Neural cell (in vitro differentiated cells): ENCODE results near the gene OBP2A. TPM values are rescaled to one million over a fixed set of nuclear protein-coding genes. Genes with fewer than 3 reads are reported as not detected.

Experiments
- H2AFZ ChIP-seq: fragments of 200-600, 300-800 bp; sonication (generic), shearing (Covaris generic); 2 replicates; pipeline ENCODE4 v1.6.0; 2014; ENCODE audit warnings: low read depth, mild to moderate bottlenecking, antibody characterized with exemption, low read length, moderate library complexity
- H3F3A ChIP-seq: fragments of 200-600 bp; shearing (Covaris generic); 2 replicates; pipeline ENCODE4 v1.6.1; 2016; ENCODE audit warnings: mild to moderate bottlenecking, moderate library complexity, mixed read lengths, antibody characterized with exemption, low read length; ENCODE audit not compliant: insufficient read depth, poor library complexity, severe bottlenecking
- H3K27ac ChIP-seq: fragments of 200-600, 300-800 bp; sonication (generic), shearing (Covaris generic); 2 replicates; pipeline ENCODE4 v1.5.1; 2014; ENCODE audit warnings: mild to moderate bottlenecking, low read length, moderate library complexity
- H3K27me3 ChIP-seq: fragments of 300-800, 200-600 bp; sonication (generic), shearing (Covaris generic); 2 replicates; pipeline ENCODE4 v1.6.0; 2014; ENCODE audit warnings: mild to moderate bottlenecking, low read depth, low read length, moderate library complexity; ENCODE audit not compliant: insufficient read depth
- H3K36me3 ChIP-seq: fragments of 300-800, 200-600 bp; sonication (generic), shearing (Covaris generic); 2 replicates; pipeline ENCODE4 v1.5.1; 2014; ENCODE audit warnings: mild to moderate bottlenecking, antibody characterized with exemption, low read length, moderate library complexity; ENCODE audit not compliant: insufficient read depth
- H3K4me2 ChIP-seq: fragments of 300-800, 200-600 bp; sonication (generic), shearing (Covaris generic); 2 replicates; pipeline ENCODE4 v1.6.0; 2014; ENCODE audit warnings: mild to moderate bottlenecking, low read length
- H3K4me3 ChIP-seq: fragments of 300-800, 200-600 bp; sonication (generic), shearing (Covaris generic); 2 replicates; pipeline ENCODE4 v1.5.1; 2014; ENCODE audit warnings: mild to moderate bottlenecking, low read length, moderate library complexity
- H3K79me2 ChIP-seq: fragments of 200-600 bp; shearing (Covaris generic); replicated peaks from 2 replicates; pipeline ENCODE4 v1.6.0; 2014; ENCODE audit warnings: mild to moderate bottlenecking, low read length, moderate library complexity; ENCODE audit not compliant: insufficient read depth
- H3K9ac ChIP-seq: fragments of 300-800, 200-600 bp; sonication (generic), shearing (Covaris generic); 2 replicates; pipeline ENCODE4 v1.6.1; 2016; ENCODE audit warnings: mild to moderate bottlenecking, low read length, mixed read lengths
- H3K9me2 ChIP-seq: fragments of 200-600 bp; shearing (Covaris generic); 2 replicates; pipeline ENCODE4 v1.6.1; 2016; ENCODE audit warnings: mild to moderate bottlenecking, low read length, mixed read lengths; ENCODE audit not compliant: insufficient read depth
- H3K9me3 ChIP-seq: fragments of 200-600, 300-800 bp; sonication (generic), shearing (Covaris generic); 2 replicates; pipeline ENCODE4 v1.6.1; 2016; ENCODE audit warnings: mild to moderate bottlenecking, mixed run types, low read length, moderate library complexity, mixed read lengths
- H4K20me1 ChIP-seq: fragments of 200-600 bp; shearing (Covaris generic); 2 replicates; pipeline ENCODE4 v1.6.1; 2016; ENCODE audit warnings: mild to moderate bottlenecking, mixed run types; ENCODE audit not compliant: insufficient read depth
- CTCF ChIP-seq: fragments of 450-650 bp; IDR thresholded peaks from 2 replicates; pipeline ENCODE4 v1.5.1; 2014; ENCODE audit warnings: antibody characterized with exemption, mild to moderate bottlenecking, moderate library complexity; ENCODE audit not compliant: poor library complexity, severe bottlenecking
- EP300 ChIP-seq: fragments of 450-650 bp; conservative IDR thresholded peaks from 2 replicates; pipeline ENCODE4 v1.6.1; 2014; ENCODE audit warnings: antibody characterized with exemption, mild to moderate bottlenecking, moderate library complexity; ENCODE audit not compliant: poor library complexity, severe bottlenecking
- EZH2 ChIP-seq: fragments of 200-600, 300-800 bp; shearing (Covaris generic), sonication (generic); IDR thresholded peaks from 2 replicates; pipeline ENCODE4 v1.6.1; 2014; ENCODE audit warnings: antibody characterized with exemption, low read length, borderline replicate concordance, mild to moderate bottlenecking; ENCODE audit not compliant: insufficient read depth, poor library complexity, severe bottlenecking
- MXI1 ChIP-seq: fragments of 450-650 bp; conservative IDR thresholded peaks from 2 replicates; pipeline ENCODE4 v1.6.1; 2014; ENCODE audit warnings: antibody characterized with exemption, mild to moderate bottlenecking; ENCODE audit not compliant: poor library complexity, severe bottlenecking
- POLR2AphosphoS5 ChIP-seq: IDR thresholded peaks from 2 replicates; pipeline ENCODE4 v1.6.1; 2012
- RAD21 ChIP-seq: fragments of 450-650 bp; conservative IDR thresholded peaks from 2 replicates; pipeline ENCODE4 v1.6.1; 2014; ENCODE audit warnings: antibody characterized with exemption, mild to moderate bottlenecking, moderate library complexity
- REST ChIP-seq: IDR thresholded peaks from 2 replicates; pipeline ENCODE4 v1.6.1; 2012; ENCODE audit warnings: borderline replicate concordance
- SMC3 ChIP-seq: fragments of 450-650 bp; conservative IDR thresholded peaks from 2 replicates; pipeline ENCODE4 v1.6.1; 2014; ENCODE audit warnings: antibody characterized with exemption, mild to moderate bottlenecking, moderate library complexity; ENCODE audit not compliant: poor library complexity
- TAF1 ChIP-seq: IDR thresholded peaks from 2 replicates; pipeline ENCODE4 v1.6.1; 2012; ENCODE audit warnings: low read depth
- polyA plus RNA-seq: library from polyadenylated mRNA; depleted of rRNA; stranded (reverse); fragments of >200 nt; gene quantifications from 2 replicates; pipeline ENCODE4 v1.2.3, GENCODE V29; 2014

OBP2A gene
- polyA plus RNA-seq, 1 donor from 2014 or later, result not detected

- H3K27ac ChIP-seq, result no peak overlapping the region
- H3K9me3 ChIP-seq, result no peaks in the 10 kb centered on the region
- H3K36me3 ChIP-seq, result no peaks in the 10 kb centered on the region
- H3K9ac ChIP-seq, result no peak overlapping the region
- H3K79me2 ChIP-seq, result no peaks in the 10 kb centered on the region
- no peaks in the 10 kb centered on the region for H3K27me3 ChIP-seq
- H3F3A ChIP-seq, result no peaks in the 10 kb centered on the region
- H2AFZ ChIP-seq, result no peak overlapping the region
- no peak overlapping the region for H3K4me2 ChIP-seq
- H3K4me3 ChIP-seq, result no peak overlapping the region
- H4K20me1 ChIP-seq, result no peaks in the 10 kb centered on the region
- no peaks in the 10 kb centered on the region for H3K9me2 ChIP-seq
- TF ChIP-seq POLR2AphosphoS5 (no peak), EZH2 (no peak), CTCF (no peak), SMC3 (no peak), RAD21 (no peak), MXI1 (no peak), REST (no peak), TAF1 (no peak), EP300 (no peak)
Measured at GRCh38 chr9:135586601-135587109, 40.7 kb downstream of the OBP2A start.

- Histone ChIP-seq H2AFZ (no peak overlapping the region), H3K4me3 (no peak overlapping the region), H3K27me3 (no peaks in the 10 kb centered on the region), H4K20me1 (no peaks in the 10 kb centered on the region), H3K4me2 (no peak overlapping the region), H3K9ac (no peak overlapping the region), H3K27ac (no peak overlapping the region), H3K9me2 (no peaks in the 10 kb centered on the region), H3K79me2 (no peaks in the 10 kb centered on the region), H3F3A (no peaks in the 10 kb centered on the region), H3K9me3 (no peaks in the 10 kb centered on the region), H3K36me3 (no peaks in the 10 kb centered on the region)
- TF ChIP-seq MXI1 (no peak), REST (no peak), RAD21 (no peak), EZH2 (no peak), TAF1 (no peak), SMC3 (no peak), POLR2AphosphoS5 (no peak), CTCF (no peak), EP300 (no peak)
Measured at GRCh38 chr9:135587658-135588057, 41.7 kb downstream of the OBP2A start.
